GM10266 (cell line): ENCODE measurements around the gene BCAS4.

ENCODE experiments used
- DNase-seq: peaks from one replicate; pipeline ENCODE4 v3.0.0; 2012; ENCODE audit errors: extremely low spot score
- CTCF ChIP-seq: IDR thresholded peaks from 2 replicates; pipeline ENCODE4 v1.5.1; 2012; ENCODE audit warnings: mild to moderate bottlenecking, low read depth; ENCODE audit not compliant: control insufficient read depth, insufficient read depth; ENCODE audit errors: missing control alignments

BCAS4 gene

GRCh38 chr20:50815162-50815989 is 20.5 kb downstream of the BCAS4 start:
- no peak for DNase-seq
- TF ChIP-seq CTCF, result no peak

DNA sequence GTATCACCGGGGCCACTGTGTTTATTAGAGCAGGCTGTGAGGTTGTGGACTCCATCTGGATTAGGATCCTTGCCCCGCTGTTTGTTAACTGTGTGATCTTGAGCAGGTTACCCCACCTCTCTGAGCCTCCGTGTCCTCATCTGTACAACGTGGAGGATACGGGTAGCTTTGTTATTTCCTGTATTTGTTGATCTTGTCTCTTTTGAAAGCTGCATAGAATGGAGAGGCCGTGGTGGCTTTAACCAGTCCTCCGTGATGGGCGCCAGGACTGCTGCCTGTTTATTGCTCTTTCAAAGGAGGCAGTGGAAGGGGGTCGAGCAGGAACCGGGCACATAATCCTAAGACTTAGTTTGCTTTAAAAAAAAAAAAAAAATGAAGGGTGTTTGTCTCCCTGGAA is 22.9 kb downstream of the BCAS4 start:
- DNase-seq, result no peak
- no peak for TF ChIP-seq CTCF

DNA sequence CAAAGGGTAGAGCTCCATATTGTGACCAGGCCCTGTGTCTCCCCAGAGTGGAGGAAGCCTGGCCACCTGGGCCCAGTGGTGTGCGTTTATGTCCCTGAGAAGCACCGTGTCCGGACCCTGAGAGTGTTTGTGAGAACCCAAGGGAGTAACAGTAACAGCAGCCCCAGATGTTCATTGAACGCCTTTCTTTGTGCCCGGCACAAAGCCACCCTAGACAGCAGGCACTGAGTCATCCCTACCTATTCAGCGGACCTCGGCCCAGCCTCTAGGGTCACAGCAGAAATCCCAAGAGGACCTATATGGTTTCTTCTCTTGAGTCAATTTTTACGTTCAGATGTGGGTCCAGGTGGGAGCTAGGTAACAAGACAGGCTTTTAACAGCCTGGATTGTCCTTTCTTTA is 24.5 kb downstream of the BCAS4 start:
- DNase-seq, result no peak
- no peak for TF ChIP-seq CTCF

DNA sequence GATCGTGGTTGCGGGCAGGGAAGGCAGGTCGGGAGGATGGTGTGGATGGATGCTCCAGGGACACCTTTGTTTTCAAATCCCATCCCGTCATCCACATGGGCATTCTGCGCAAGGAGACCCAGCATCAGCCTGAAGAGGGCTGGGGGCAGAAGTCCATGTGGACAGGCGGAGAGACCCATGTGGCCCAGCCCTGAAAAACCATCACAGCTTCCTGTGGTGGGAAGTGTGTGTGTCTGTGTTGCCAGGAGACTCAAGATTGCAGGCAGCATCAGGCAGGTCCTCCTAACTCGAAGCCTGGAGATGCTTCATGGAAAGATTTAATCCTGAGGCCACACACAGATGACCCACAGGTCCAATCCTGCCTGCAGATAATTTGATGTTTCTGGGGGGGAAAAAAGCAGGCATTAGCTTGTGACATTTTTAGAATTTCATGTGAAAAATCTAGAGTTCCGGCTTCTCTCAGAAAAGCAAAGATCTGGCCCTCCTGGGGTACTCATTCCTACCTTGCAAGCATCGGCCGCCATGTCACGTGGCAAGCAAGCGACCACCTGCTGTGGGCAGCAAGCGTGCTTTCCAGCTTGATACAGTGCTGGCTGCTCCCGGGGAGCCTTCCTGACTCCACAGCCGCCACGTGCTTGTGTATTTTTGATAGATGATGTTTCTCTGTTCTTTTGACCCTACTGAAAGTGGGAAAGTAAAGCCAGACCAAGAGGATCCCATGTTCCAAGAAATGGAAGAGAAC is 25.8 kb downstream of the BCAS4 start:
- no peak for DNase-seq

DNA sequence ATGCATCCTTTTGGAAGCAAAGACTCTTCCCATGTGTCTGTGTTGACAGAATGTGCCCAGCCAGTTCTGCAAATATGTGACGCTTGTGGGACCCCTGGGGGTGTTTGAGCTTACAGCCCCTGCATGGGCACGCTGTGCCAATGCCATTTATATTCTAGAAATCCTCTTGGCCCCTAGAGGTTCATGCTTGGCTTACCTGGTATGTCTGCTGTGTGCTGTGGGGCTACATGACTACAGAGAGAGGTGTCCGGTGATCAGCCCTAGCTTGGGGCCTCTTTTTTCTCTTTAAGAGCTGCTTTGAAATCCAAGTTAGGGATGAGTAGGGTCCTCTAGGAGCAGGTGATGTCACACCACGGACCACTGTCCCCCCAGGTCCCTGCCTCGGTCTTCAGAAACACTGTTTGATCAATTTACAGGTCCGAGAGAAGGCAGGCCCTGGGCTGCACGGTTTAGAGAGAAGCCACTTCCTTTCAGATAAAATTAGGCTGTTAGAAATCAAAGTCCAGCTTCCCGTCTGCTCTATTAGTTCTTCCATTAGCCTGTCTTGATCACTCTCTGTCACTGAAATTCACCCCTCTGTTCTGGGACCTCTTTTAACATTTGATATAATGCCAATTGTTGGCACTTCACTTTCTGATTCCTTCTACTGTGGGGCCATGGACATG is 26.5 kb downstream of the BCAS4 start:
- DNase-seq, result no peak
- TF ChIP-seq CTCF, result no peak

More for the DNA sequence above, 25.8 kb downstream of the BCAS4 start:
- TF ChIP-seq CTCF, result no peak

GRCh38 chr20:50821994-50822393 is 27.1 kb downstream of the BCAS4 start:
- no peak for DNase-seq
- no peak for TF ChIP-seq CTCF

GRCh38 chr20:50823319-50823718 is 28.5 kb downstream of the BCAS4 start:
- no peak for DNase-seq
- no peak for TF ChIP-seq CTCF
